ENCODE results near the gene SH3RF3.

SH3RF3 gene

GRCh38 chr2:109178968-109179367 lies 50.0 kb downstream of the SH3RF3 start:
- TF ChIP-seq REST (IDR thresholded peaks at IDR 0.05; ENCODE audit: insufficient read depth in 1 of 2, low read depth in 2 of 2, low read length in 2 of 2) (no peak), TAF1 (IDR thresholded peaks at IDR 0.05; ENCODE audit: borderline replicate concordance, insufficient read depth, low read length) (no peak), POLR2AphosphoS5 (IDR thresholded peaks at IDR 0.05; ENCODE audit: low read depth, low read length) (no peak), FOXP2 (optimal IDR thresholded peaks at IDR 0.05; ENCODE audit: borderline replicate concordance, extremely low read depth, extremely low read length, insufficient read depth) (no peak), SIN3A (IDR thresholded peaks at IDR 0.05; ENCODE audit: borderline replicate concordance, insufficient read depth, low read length) (no peak)

- TF ChIP-seq SIN3A (IDR thresholded peaks at IDR 0.05; ENCODE audit: borderline replicate concordance, insufficient read depth, low read length) (no peak), REST (IDR thresholded peaks at IDR 0.05; ENCODE audit: insufficient read depth in 1 of 2, low read depth in 2 of 2, low read length in 2 of 2) (no peak), TAF1 (IDR thresholded peaks at IDR 0.05; ENCODE audit: borderline replicate concordance, insufficient read depth, low read length) (no peak), POLR2AphosphoS5 (IDR thresholded peaks at IDR 0.05; ENCODE audit: low read depth, low read length) (no peak), FOXP2 (optimal IDR thresholded peaks at IDR 0.05; ENCODE audit: borderline replicate concordance, extremely low read depth, extremely low read length, insufficient read depth) (no peak)
Observed at GRCh38 chr2:109180786-109181185, 51.8 kb downstream of the SH3RF3 start.

- TF ChIP-seq SIN3A (IDR thresholded peaks at IDR 0.05; ENCODE audit: borderline replicate concordance, insufficient read depth, low read length) (no peak), FOXP2 (optimal IDR thresholded peaks at IDR 0.05; ENCODE audit: borderline replicate concordance, extremely low read depth, extremely low read length, insufficient read depth) (no peak), TAF1 (IDR thresholded peaks at IDR 0.05; ENCODE audit: borderline replicate concordance, insufficient read depth, low read length) (no peak), POLR2AphosphoS5 (IDR thresholded peaks at IDR 0.05; ENCODE audit: low read depth, low read length) (no peak), REST (IDR thresholded peaks at IDR 0.05; ENCODE audit: insufficient read depth in 1 of 2, low read depth in 2 of 2, low read length in 2 of 2) (no peak)
Observed at GRCh38 chr2:109182426-109182825, 53.4 kb downstream of the SH3RF3 start.

- TF ChIP-seq TAF1 (IDR thresholded peaks at IDR 0.05; ENCODE audit: borderline replicate concordance, insufficient read depth, low read length) (no peak), POLR2AphosphoS5 (IDR thresholded peaks at IDR 0.05; ENCODE audit: low read depth, low read length) (no peak), REST (IDR thresholded peaks at IDR 0.05; ENCODE audit: insufficient read depth in 1 of 2, low read depth in 2 of 2, low read length in 2 of 2) (0 out of 4 replicates have a peak, but pooled peaks of 1 of the 2 experiments have one; percentile 48), FOXP2 (optimal IDR thresholded peaks at IDR 0.05; ENCODE audit: borderline replicate concordance, extremely low read depth, extremely low read length, insufficient read depth) (no peak), SIN3A (IDR thresholded peaks at IDR 0.05; ENCODE audit: borderline replicate concordance, insufficient read depth, low read length) (no peak)
Observed at GRCh38 chr2:109183871-109184270, 54.9 kb downstream of the SH3RF3 start.

GRCh38 chr2:109184368-109184767 lies 55.4 kb downstream of the SH3RF3 start:
- TF ChIP-seq FOXP2 (optimal IDR thresholded peaks at IDR 0.05; ENCODE audit: borderline replicate concordance, extremely low read depth, extremely low read length, insufficient read depth) (no peak), TAF1 (IDR thresholded peaks at IDR 0.05; ENCODE audit: borderline replicate concordance, insufficient read depth, low read length) (no peak), REST (IDR thresholded peaks at IDR 0.05; ENCODE audit: insufficient read depth in 1 of 2, low read depth in 2 of 2, low read length in 2 of 2) (no peak), POLR2AphosphoS5 (IDR thresholded peaks at IDR 0.05; ENCODE audit: low read depth, low read length) (no peak), SIN3A (IDR thresholded peaks at IDR 0.05; ENCODE audit: borderline replicate concordance, insufficient read depth, low read length) (no peak)
